ENCODE data around the gene IMMP1L. TPM values are rescaled to one million over a fixed set of nuclear protein-coding genes. Genes with fewer than 3 reads are reported as not detected.

IMMP1L gene
- polyA plus RNA-seq, 2 of the 4 experiments (the other 2 are of a cell fraction) = 96.5 to 135 TPM

- Histone ChIP-seq H3K9me3 (no peaks in the 10 kb centered on the region), H3K4me2 (no peak overlapping the region), H3K27ac (no peak overlapping the region), H3K4me1 (no peaks in the 10 kb centered on the region), H3K4me3 (no peak overlapping the region)
- ChIA-PET POLR2A (no interaction called here), CTCF (no interaction called here)
- no peak for ATAC-seq
- DNase-seq (ENCODE audit: low read depth in 1 of 2, low spot score in 1 of 2) = no peak
- no peak for TF ChIP-seq MAZ (IDR thresholded peaks at IDR 0.05; ENCODE audit: borderline replicate concordance, low read depth, low read length)
- no peak for TF ChIP-seq EHF (CRISPR knock-in tag; IDR thresholded peaks at IDR 0.05)
- TF ChIP-seq SREBF2 (IDR thresholded peaks at IDR 0.05) = no peak
- TF ChIP-seq MAX (IDR thresholded peaks at IDR 0.05) = no peak
- TF ChIP-seq ZFP36 (IDR thresholded peaks at IDR 0.05; ENCODE audit: borderline replicate concordance, partially characterized antibody) = no peak
- TF ChIP-seq RAD21 (conservative IDR thresholded peaks at IDR 0.05 in 1 of 2, IDR thresholded peaks at IDR 0.05 in 1 of 2) = no peak
- no peak for TF ChIP-seq CHD4 (IDR thresholded peaks at IDR 0.05; ENCODE audit: borderline replicate concordance)
- TF ChIP-seq ZNF302 (CRISPR knock-in tag; IDR thresholded peaks at IDR 0.05) = no peak
- TF ChIP-seq HMGXB4 (CRISPR knock-in tag; IDR thresholded peaks at IDR 0.05; ENCODE audit: borderline replicate concordance) = no peak
- no peak for TF ChIP-seq KDM1A (IDR thresholded peaks at IDR 0.05; ENCODE audit: low read depth)
- no peak for TF ChIP-seq HEYL (CRISPR knock-in tag; IDR thresholded peaks at IDR 0.05)
- TF ChIP-seq RCOR1 (IDR thresholded peaks at IDR 0.05; ENCODE audit: low read depth, low read length) = no peak
- no peak for TF ChIP-seq CBX8 (IDR thresholded peaks at IDR 0.05)
- no peak for TF ChIP-seq HES2 (IDR thresholded peaks at IDR 0.05)
- no peak for FAIRE-seq
Measured at GRCh38 chr11:31529701-31530100, 20.3 kb upstream of the IMMP1L start.

- FAIRE-seq (no peak), ATAC-seq (no peak), DNase-seq (ENCODE audit: low read depth in 1 of 2, low spot score in 1 of 2) (no peak)
- Histone ChIP-seq H3K4me1 (no peaks in the 10 kb centered on the region), H3K9me3 (no peaks in the 10 kb centered on the region), H3K27ac (no peak overlapping the region), H3K4me2 (no peak overlapping the region), H3K4me3 (no peak overlapping the region)
- CTCF ChIA-PET = interaction anchor here (0.6 kb wide), 1 partner anchor 891 kb away, joined by 6 read pairs; no protein-coding TSS in a partner anchor
- no peak for TF ChIP-seq KDM5A (IDR thresholded peaks at IDR 0.05)
- TF ChIP-seq FOXS1 (CRISPR knock-in tag; IDR thresholded peaks at IDR 0.05) = no peak
- POLR2A ChIA-PET = no interaction called here
- 95% methylated on average over 2 of the region's 2 CpGs for WGBS (ENCODE audit: missing lambda C conversion rate)
Measured at GRCh38 chr11:31529189-31529588, 19.8 kb upstream of the IMMP1L start.

GRCh38 chr11:31521497-31522150 is 12.2 kb upstream of the IMMP1L start:
- no peak overlapping the region for H3K4me3 ChIP-seq
- H3K27ac ChIP-seq = no peak overlapping the region
- no peak for ATAC-seq
- no peak for TF ChIP-seq TP53 (CRISPR knock-in tag; IDR thresholded peaks at IDR 0.05)
- no peak for TF ChIP-seq KDM5A (IDR thresholded peaks at IDR 0.05)
- TF ChIP-seq REST (IDR thresholded peaks at IDR 0.05) = no peak
- no peak for TF ChIP-seq GATA3 (IDR thresholded peaks at IDR 0.05; ENCODE audit: borderline replicate concordance)
- no peak for TF ChIP-seq MYC (IDR thresholded peaks at IDR 0.05; ENCODE audit: borderline replicate concordance, low read length)
- no peak for TF ChIP-seq MAZ (IDR thresholded peaks at IDR 0.05; ENCODE audit: borderline replicate concordance, low read depth, low read length)
- no peak for TF ChIP-seq BHLHE40 (IDR thresholded peaks at IDR 0.05; ENCODE audit: low read depth, low read length)
- TF ChIP-seq CBX2 (IDR thresholded peaks at IDR 0.05; ENCODE audit: borderline replicate concordance, low read depth) = no peak
- TF ChIP-seq NFE2L2 (conservative IDR thresholded peaks at IDR 0.05; ENCODE audit: low read length) = no peak
- TF ChIP-seq RARB (CRISPR knock-in tag; IDR thresholded peaks at IDR 0.05) = no peak
- no peak for TF ChIP-seq RAD21 (conservative IDR thresholded peaks at IDR 0.05 in 1 of 2, IDR thresholded peaks at IDR 0.05 in 1 of 2)
- TF ChIP-seq FOSL2 (IDR thresholded peaks at IDR 0.05) = no peak
- TF ChIP-seq FOSL2 (CRISPR knock-in tag; IDR thresholded peaks at IDR 0.05) = no peak
- no peak for DNase-seq (ENCODE audit: low read depth in 1 of 2, low spot score in 1 of 2)
- FAIRE-seq = no peak
- H3K4me2 ChIP-seq = no peak overlapping the region
- no peaks in the 10 kb centered on the region for H3K4me1 ChIP-seq
- POLR2A ChIA-PET = no interaction called here
- CTCF ChIA-PET = no interaction called here
- no peaks in the 10 kb centered on the region for H3K9me3 ChIP-seq

All from A549 (cell line).